ENCODE results near the gene PTPA.

Gene PTPA

GRCh38 chr9:129141066-129142041 lies 30.1 kb downstream of the PTPA start:
- H3K4me1 ChIP-seq = peaks cover 34% of the 10 kb centered on the region
- no peaks in the 10 kb centered on the region for H3K27me3 ChIP-seq (ENCODE audit: low read depth)
- DNase-seq (ENCODE audit: low spot score in 2 of 2) = no peak
- in situ Hi-C loops (cut with MboI; ENCODE audit: low sequenced_read_pairs) = no loop called here
- H3K4me3 ChIP-seq = no peak overlapping the region
- H3K36me3 ChIP-seq (replicated peaks) = peaks cover 34% of the 10 kb centered on the region
- no peaks in the 10 kb centered on the region for H3K9me3 ChIP-seq

GRCh38 chr9:129142138-129142935 lies 31.1 kb downstream of the PTPA start:
- in situ Hi-C loops (cut with MboI; ENCODE audit: low sequenced_read_pairs) = no loop called here
- no peaks in the 10 kb centered on the region for H3K27me3 ChIP-seq (ENCODE audit: low read depth)

GRCh38 chr9:129143031-129143927 lies 32.1 kb downstream of the PTPA start:
- Histone ChIP-seq H3K9me3 (no peaks in the 10 kb centered on the region), H3K4me3 (no peak overlapping the region), H3K36me3 (replicated peaks) (peaks cover 29% of the 10 kb centered on the region), H3K4me1 (peaks cover 34% of the 10 kb centered on the region), H3K27me3 (ENCODE audit: low read depth) (no peaks in the 10 kb centered on the region)
- DNase-seq (ENCODE audit: low spot score in 2 of 2) = peak; percentile 86 to 90
- in situ Hi-C loops (cut with MboI; ENCODE audit: low sequenced_read_pairs) = no loop called here

More at GRCh38 chr9:129142138-129142935, 31.1 kb downstream of the PTPA start:
- no peak for DNase-seq (ENCODE audit: low spot score in 2 of 2)
- no peak overlapping the region for H3K4me3 ChIP-seq
- peaks cover 33% of the 10 kb centered on the region for H3K36me3 ChIP-seq (replicated peaks)
- H3K4me1 ChIP-seq = peaks cover 34% of the 10 kb centered on the region
- H3K9me3 ChIP-seq = no peaks in the 10 kb centered on the region

- H3K9me3 ChIP-seq = no peaks in the 10 kb centered on the region
- H3K27me3 ChIP-seq (ENCODE audit: low read depth) = no peaks in the 10 kb centered on the region
- in situ Hi-C loops (cut with MboI; ENCODE audit: low sequenced_read_pairs) = no loop called here
- DNase-seq (ENCODE audit: low spot score in 2 of 2) = no peak
- no peak overlapping the region for H3K4me3 ChIP-seq
- peaks cover 27% of the 10 kb centered on the region for H3K36me3 ChIP-seq (replicated peaks)
- peaks cover 23% of the 10 kb centered on the region for H3K4me1 ChIP-seq
Observed at GRCh38 chr9:129145316-129145715, 34.1 kb downstream of the PTPA start.

GRCh38 chr9:129145841-129146292 lies 34.7 kb downstream of the PTPA start:
- no peak overlapping the region for H3K4me3 ChIP-seq
- in situ Hi-C loops (cut with MboI; ENCODE audit: low sequenced_read_pairs) = no loop called here
- H3K9me3 ChIP-seq = no peaks in the 10 kb centered on the region
- DNase-seq (ENCODE audit: low spot score in 2 of 2) = no peak
- peaks cover 19% of the 10 kb centered on the region for H3K4me1 ChIP-seq
- H3K36me3 ChIP-seq (replicated peaks) = peaks cover 27% of the 10 kb centered on the region
- no peaks in the 10 kb centered on the region for H3K27me3 ChIP-seq (ENCODE audit: low read depth)

GRCh38 chr9:129146441-129146941 lies 35.3 kb downstream of the PTPA start:
- H3K4me3 ChIP-seq = no peak overlapping the region
- peaks cover 27% of the 10 kb centered on the region for H3K36me3 ChIP-seq (replicated peaks)
- in situ Hi-C loops (cut with MboI; ENCODE audit: low sequenced_read_pairs) = no loop called here
- peaks cover 13% of the 10 kb centered on the region for H3K4me1 ChIP-seq
- no peaks in the 10 kb centered on the region for H3K9me3 ChIP-seq
- no peak for DNase-seq (ENCODE audit: low spot score in 2 of 2)
- no peaks in the 10 kb centered on the region for H3K27me3 ChIP-seq (ENCODE audit: low read depth)

GRCh38 chr9:129148463-129149204 lies 37.4 kb downstream of the PTPA start:
- peaks cover 10% of the 10 kb centered on the region for H3K36me3 ChIP-seq (replicated peaks)
- no peaks in the 10 kb centered on the region for H3K9me3 ChIP-seq
- no peaks in the 10 kb centered on the region for H3K4me1 ChIP-seq
- in situ Hi-C loops (cut with MboI; ENCODE audit: low sequenced_read_pairs) = no loop called here
- no peak overlapping the region for H3K4me3 ChIP-seq
- no peaks in the 10 kb centered on the region for H3K27me3 ChIP-seq (ENCODE audit: low read depth)
- DNase-seq (ENCODE audit: low spot score in 2 of 2) = no peak

GRCh38 chr9:129149442-129149841 lies 38.2 kb downstream of the PTPA start:
- DNase-seq (ENCODE audit: low spot score in 2 of 2) = no peak
- Histone ChIP-seq H3K27me3 (ENCODE audit: low read depth) (no peaks in the 10 kb centered on the region), H3K4me1 (no peaks in the 10 kb centered on the region), H3K4me3 (no peak overlapping the region), H3K36me3 (replicated peaks) (peaks cover 3% of the 10 kb centered on the region; the same call in 1 of the 2 replicates), H3K9me3 (no peaks in the 10 kb centered on the region)
- in situ Hi-C loops (cut with MboI; ENCODE audit: low sequenced_read_pairs) = no loop called here

- Histone ChIP-seq H3K9me3 (no peaks in the 10 kb centered on the region), H3K36me3 (replicated peaks) (no peaks in the 10 kb centered on the region; the same call in 1 of the 2 replicates), H3K27me3 (ENCODE audit: low read depth) (no peaks in the 10 kb centered on the region), H3K4me1 (no peaks in the 10 kb centered on the region), H3K4me3 (no peak overlapping the region)
- no peak for DNase-seq (ENCODE audit: low spot score in 2 of 2)
- in situ Hi-C loops (cut with MboI; ENCODE audit: low sequenced_read_pairs) = no loop called here
Observed at GRCh38 chr9:129150122-129150521, 38.9 kb downstream of the PTPA start.

GRCh38 chr9:129150672-129151211 lies 39.5 kb downstream of the PTPA start:
- no peak overlapping the region for H3K4me3 ChIP-seq
- DNase-seq (ENCODE audit: low spot score in 2 of 2) = no peak
- no peaks in the 10 kb centered on the region for H3K4me1 ChIP-seq
- in situ Hi-C loops (cut with MboI; ENCODE audit: low sequenced_read_pairs) = no loop called here
- H3K27me3 ChIP-seq (ENCODE audit: low read depth) = no peaks in the 10 kb centered on the region
- H3K36me3 ChIP-seq (replicated peaks) = no peaks in the 10 kb centered on the region; the same call in 1 of the 2 replicates
- H3K9me3 ChIP-seq = no peaks in the 10 kb centered on the region

- in situ Hi-C loops (cut with MboI; ENCODE audit: low sequenced_read_pairs) = no loop called here
- no peak for DNase-seq (ENCODE audit: low spot score in 2 of 2)
- Histone ChIP-seq H3K36me3 (replicated peaks) (no peaks in the 10 kb centered on the region; the same call in 1 of the 2 replicates), H3K27me3 (ENCODE audit: low read depth) (no peaks in the 10 kb centered on the region), H3K9me3 (no peaks in the 10 kb centered on the region), H3K4me3 (no peak overlapping the region), H3K4me1 (no peaks in the 10 kb centered on the region)
Observed at GRCh38 chr9:129151469-129151868, 40.3 kb downstream of the PTPA start.

GRCh38 chr9:129154866-129155477 lies 43.8 kb downstream of the PTPA start:
- Histone ChIP-seq H3K9me3 (no peaks in the 10 kb centered on the region), H3K36me3 (replicated peaks) (no peaks in the 10 kb centered on the region; the same call in 1 of the 2 replicates), H3K27me3 (ENCODE audit: low read depth) (no peaks in the 10 kb centered on the region), H3K4me1 (no peaks in the 10 kb centered on the region), H3K4me3 (no peak overlapping the region)
- in situ Hi-C loops (cut with MboI; ENCODE audit: low sequenced_read_pairs) = no loop called here
- DNase-seq (ENCODE audit: low spot score in 2 of 2) = no peak

Data from HAP-1 (cell line).